Muscle of back (tissue), 11 donors: Measurements from ENCODE around the gene MUC13. TPM values are rescaled to one million over a fixed set of nuclear protein-coding genes. Genes with fewer than 3 reads are reported as not detected.
A peak's percentile ranks its signal among the peaks of the same experiment; 100 is the strongest.

Experiments used
- DNase-seq, 3 donors: peaks; one replicate each; pipeline versions ENCODE4 v3.0.0 to v3.0.0-alpha.2; 2013
- polyA plus RNA-seq, 10 donors: library from polyadenylated mRNA; unstranded; fragments of 120-200 nt; gene quantifications; one replicate each; pipeline ENCODE4 v1.2.1, GENCODE V29; 2013; ENCODE audit not compliant: insufficient read length in 10 of 10

Gene MUC13
- polyA plus RNA-seq, 10 donors = 0.04 to 0.52 TPM; not detected in 8

GRCh38 chr3:124903896-124904834, 30.4 kb downstream of the MUC13 start:
- no peak for DNase-seq

- no peak for DNase-seq
Observed at GRCh38 chr3:124896824-124897526, 37.6 kb downstream of the MUC13 start.

GRCh38 chr3:124895756-124896155, 38.8 kb downstream of the MUC13 start:
- no peak for DNase-seq

GRCh38 chr3:124893526-124893925, 41.0 kb downstream of the MUC13 start:
- no peak for DNase-seq

GRCh38 chr3:124890573-124891190, 43.9 kb downstream of the MUC13 start:
- DNase-seq = no peak

- no peak for DNase-seq
Observed at GRCh38 chr3:124888482-124889441, 45.8 kb downstream of the MUC13 start.

- no peak for DNase-seq
Observed at GRCh38 chr3:124887932-124888298, 46.6 kb downstream of the MUC13 start.

- peak; percentile 59 to 87 (median 62) for DNase-seq
Observed at GRCh38 chr3:124887177-124887931, 47.2 kb downstream of the MUC13 start, which contains the start of gene ITGB5. Gene ITGB5, minus strand, starts transcription at chr3:124887365. Its CDS starts 365 bp downstream, at chr3:124887000.

GRCh38 chr3:124886168-124887056, 48.1 kb downstream of the MUC13 start:
- DNase-seq = peak in 1 of 3 donors; percentile 64

- no peak for DNase-seq
Observed at GRCh38 chr3:124885466-124886167, 48.9 kb downstream of the MUC13 start.

- DNase-seq = no peak
Observed at GRCh38 chr3:124884474-124885101, 50.0 kb downstream of the MUC13 start.

- no peak for DNase-seq
Observed at GRCh38 chr3:124883766-124884473, 50.6 kb downstream of the MUC13 start.

GRCh38 chr3:124882816-124883747, 51.5 kb downstream of the MUC13 start:
- no peak for DNase-seq

GRCh38 chr3:124881976-124882697, 52.4 kb downstream of the MUC13 start:
- no peak for DNase-seq

- no peak for DNase-seq
Observed at GRCh38 chr3:124879337-124879680, 55.2 kb downstream of the MUC13 start.
